Peyer's patch (tissue), 4 donors: ENCODE measurements around the gene DDX10.

Experiments
- POLR2A ChIP-seq, 2 donors: fragments of 450-650 bp; IDR thresholded peaks; one replicate each; pipeline ENCODE4 v1.5.1; 2017; ENCODE audit warnings: antibody characterized with exemption in 2 of 2, mild to moderate bottlenecking in 2 of 2, moderate library complexity in 2 of 2
- TF ChIP-seq, protein P1 (sequence below), 6 experiments: fragments of 450-650 bp in 4 of 6; fragments of 200-600 bp in 2 of 6; sonication (generic) in 1 of 6; IDR thresholded peaks; one replicate each; pipeline ENCODE4 v1.5.1; 2017 to 2019; ENCODE audit warnings: antibody characterized with exemption in 6 of 6, mild to moderate bottlenecking in 3 of 6, moderate library complexity in 1 of 6

- TF ChIP-seq, protein P1, sequence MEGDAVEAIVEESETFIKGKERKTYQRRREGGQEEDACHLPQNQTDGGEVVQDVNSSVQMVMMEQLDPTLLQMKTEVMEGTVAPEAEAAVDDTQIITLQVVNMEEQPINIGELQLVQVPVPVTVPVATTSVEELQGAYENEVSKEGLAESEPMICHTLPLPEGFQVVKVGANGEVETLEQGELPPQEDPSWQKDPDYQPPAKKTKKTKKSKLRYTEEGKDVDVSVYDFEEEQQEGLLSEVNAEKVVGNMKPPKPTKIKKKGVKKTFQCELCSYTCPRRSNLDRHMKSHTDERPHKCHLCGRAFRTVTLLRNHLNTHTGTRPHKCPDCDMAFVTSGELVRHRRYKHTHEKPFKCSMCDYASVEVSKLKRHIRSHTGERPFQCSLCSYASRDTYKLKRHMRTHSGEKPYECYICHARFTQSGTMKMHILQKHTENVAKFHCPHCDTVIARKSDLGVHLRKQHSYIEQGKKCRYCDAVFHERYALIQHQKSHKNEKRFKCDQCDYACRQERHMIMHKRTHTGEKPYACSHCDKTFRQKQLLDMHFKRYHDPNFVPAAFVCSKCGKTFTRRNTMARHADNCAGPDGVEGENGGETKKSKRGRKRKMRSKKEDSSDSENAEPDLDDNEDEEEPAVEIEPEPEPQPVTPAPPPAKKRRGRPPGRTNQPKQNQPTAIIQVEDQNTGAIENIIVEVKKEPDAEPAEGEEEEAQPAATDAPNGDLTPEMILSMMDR (IDR thresholded peaks at IDR 0.05), result no peak
- TF ChIP-seq POLR2A (IDR thresholded peaks at IDR 0.05), result no peak
Measured at GRCh38 chr11:108780119-108780518, 115.2 kb downstream of the DDX10 start.
